HepG2 (cell line): ENCODE data around the gene KRTAP20-1. TPM values are rescaled to one million over a fixed set of nuclear protein-coding genes. Genes with fewer than 3 reads are reported as not detected.

Experiments used
- ATAC-seq: fragments of 200-7000 bp; cut with Tn5 transposase; 3 replicates; pipeline ENCODE4 v1.9.1; 2020; ENCODE audit warnings: mild to moderate bottlenecking, moderate library complexity
- BruUV-seq: library from RNA; stranded (reverse); fragments of 400-500 nt; replicated peaks from 2 replicates; lab custom pipeline; 2021; lab: Mats Ljungman, UMichigan
- CTCF ChIA-PET: fragments of 300-600 bp; formaldehyde crosslinking; extraction: SDS; loops from one replicate; lab custom pipeline; 2021; ENCODE audit warnings: low total read pairs, inconsistent platforms, low intra/inter-chr PET ratio; lab: Yijun Ruan, JAX
- POLR2A ChIA-PET: fragments of 350-600 bp; sonication (Branson Sonifier 250); formaldehyde crosslinking; loops from one replicate; lab custom pipeline; 2020; ENCODE audit warnings: antibody characterized with exemption, inconsistent platforms; lab: Yijun Ruan, JAX
- DNase-seq: peaks from one replicate; pipeline ENCODE4 v3.0.0-alpha.2; 2015; ENCODE audit warnings: low spot score
- FAIRE-seq: peaks from 3 replicates; lab custom pipeline; 2011; peaks lifted over from hg19 to GRCh38; lab: Jason Lieb, UNC
- H2AFZ ChIP-seq: one replicate; pipeline ENCODE4 v1.6.1; 2011; ENCODE audit warnings: low read length, inconsistent platforms
- H3K27ac ChIP-seq: fragments of 300-600 bp; 3 replicates; pipeline ENCODE4 v1.8.0; 2011; ENCODE audit warnings: mixed run types, mild to moderate bottlenecking, mixed read lengths, low read length, inconsistent platforms; ENCODE audit not compliant: insufficient read depth; ENCODE audit errors: extremely low read length
- H3K27me3 ChIP-seq, 2 experiments: fragments of 200-600 bp in 1 of 2; 2 replicates in 1 of 2; 3 replicates in 1 of 2; pipeline versions ENCODE4 v1.6.0 to v1.8.0; 2011; ENCODE audit warnings: low read length in 2 of 2, mild to moderate bottlenecking in 2 of 2, moderate library complexity in 2 of 2, inconsistent platforms in 1 of 2; ENCODE audit not compliant: insufficient read depth in 2 of 2, control insufficient read depth in 1 of 2
- H3K36me3 ChIP-seq, 2 experiments: fragments of 200-600 bp in 1 of 2; replicated peaks in 1 of 2; 2 replicates in 1 of 2; 3 replicates in 1 of 2; pipeline versions ENCODE4 v1.5.1 to v1.8.0; 2011; ENCODE audit warnings: low read length in 2 of 2, inconsistent platforms in 1 of 2; ENCODE audit not compliant: insufficient read depth in 2 of 2, control insufficient read depth in 1 of 2
- H3K4me1 ChIP-seq: 2 replicates; pipeline ENCODE4 v1.5.1; 2012; ENCODE audit warnings: low read length, inconsistent platforms; ENCODE audit not compliant: insufficient read depth
- H3K4me2 ChIP-seq: 2 replicates; pipeline ENCODE4 v1.6.0; 2011; ENCODE audit warnings: low read depth, low read length, inconsistent platforms
- H3K4me3 ChIP-seq, 3 experiments: fragments of 200-600 bp in 1 of 3; sonication (generic), shearing (Covaris generic) in 1 of 3; replicated peaks in 1 of 3; 2 replicates each; pipeline ENCODE4 v1.5.1; 2011 to 2016; ENCODE audit warnings: low read length in 3 of 3, inconsistent platforms in 2 of 3, low read depth in 2 of 3, mild to moderate bottlenecking in 2 of 3, control low read depth in 1 of 3, mixed read lengths in 1 of 3; ENCODE audit not compliant: insufficient read depth in 1 of 3
- H3K79me2 ChIP-seq: one replicate; pipeline ENCODE4 v1.6.1; 2011; ENCODE audit warnings: low read length, inconsistent platforms; ENCODE audit not compliant: insufficient read depth
- H3K9ac ChIP-seq: 2 replicates; pipeline ENCODE4 v1.6.0; 2011; ENCODE audit warnings: mild to moderate bottlenecking, low read depth, low read length, inconsistent platforms; ENCODE audit not compliant: insufficient read depth
- H3K9me3 ChIP-seq: 2 replicates; pipeline ENCODE4 v1.5.1; 2012; ENCODE audit warnings: mild to moderate bottlenecking, low read length
- H4K20me1 ChIP-seq: 2 replicates; pipeline ENCODE4 v1.6.0; 2011; ENCODE audit warnings: inconsistent platforms, mild to moderate bottlenecking, low read length, moderate library complexity; ENCODE audit not compliant: insufficient read depth
- CEBPB ChIP-seq: IDR thresholded peaks from 2 replicates; pipeline ENCODE4 v1.6.1; 2011; ENCODE audit warnings: low read depth, low read length, improper control_type of control experiment, borderline replicate concordance
- CENPT ChIP-seq: sonication (generic); formaldehyde crosslinking; IDR thresholded peaks from 2 replicates; pipeline ENCODE4 v1.8.0; 2022; ENCODE audit warnings: low read depth, mild to moderate bottlenecking, moderate library complexity, missing genetic modification reagents
- DMTF1 ChIP-seq: sonication (generic); formaldehyde crosslinking; IDR thresholded peaks from 2 replicates; pipeline ENCODE4 v1.4.0; 2020; ENCODE audit warnings: mild to moderate bottlenecking, missing genetic modification reagents
- HES4 ChIP-seq: sonication (generic); formaldehyde crosslinking; IDR thresholded peaks from 2 replicates; pipeline ENCODE4 v1.9.0; 2021; ENCODE audit warnings: mild to moderate bottlenecking, missing genetic modification reagents, borderline replicate concordance
- KAT7 ChIP-seq: IDR thresholded peaks from 2 replicates; pipeline ENCODE4 v1.6.1; 2018; ENCODE audit warnings: borderline replicate concordance, missing compliant biosample characterization
- SALL1 ChIP-seq: sonication (generic); formaldehyde crosslinking; IDR thresholded peaks from 2 replicates; pipeline ENCODE4 v1.8.0; 2022; ENCODE audit warnings: mild to moderate bottlenecking, missing genetic modification reagents
- ZBTB20 ChIP-seq: sonication (generic); formaldehyde crosslinking; IDR thresholded peaks from 2 replicates; pipeline ENCODE4 v1.8.1; 2023; ENCODE audit warnings: missing genetic modification reagents, low read depth, mild to moderate bottlenecking, borderline replicate concordance
- ZNF567 ChIP-seq: sonication (generic); formaldehyde crosslinking; IDR thresholded peaks from 2 replicates; pipeline ENCODE4 v1.8.1; 2023; ENCODE audit warnings: mild to moderate bottlenecking, missing genetic modification reagents, borderline replicate concordance
- ZNF768 ChIP-seq: sonication (generic); formaldehyde crosslinking; IDR thresholded peaks from 2 replicates; pipeline ENCODE4 v1.4.0; 2020; ENCODE audit warnings: missing genetic modification reagents
- ZSCAN21 ChIP-seq: sonication (generic); formaldehyde crosslinking; IDR thresholded peaks from 2 replicates; pipeline ENCODE4 v1.8.0; 2022; ENCODE audit warnings: mild to moderate bottlenecking, missing genetic modification reagents, moderate library complexity, borderline replicate concordance
- WGBS: methylation state at CpG from one replicate; pipeline ENCODE4 v1.1.6; 2017; ENCODE audit warnings: low lambda C conversion rate; 5-methylcytosine and 5-hydroxymethylcytosine counted together
- in situ Hi-C: cut with HindIII; loops from 2 replicates; pipeline ENCODE4 v1.10.0; 2017; ENCODE audit warnings: low pct_unique_long_range_greater_than_20kb; ENCODE audit not compliant: extremely low pct_ligation_motif_present
- intact Hi-C: fragments of 100-400 bp; cut with micrococcal nuclease; formaldehyde crosslinking; loops from one replicate; pipeline ENCODE4 v1.10.0; 2022; ENCODE audit not compliant: unreplicated experiment
- polyA plus RNA-seq, 8 experiments: library from polyadenylated mRNA; depleted of rRNA in 3 of 8; stranded (reverse) in 7 of 8; unstranded in 1 of 8; fragments of >200 nt; fragmentation: Illumina TruSeq in 4 of 8; extraction: Trizol in 4 of 8; gene quantifications; 2 replicates each; pipeline versions ENCODE4 v1.2.1 to v1.2.3, GENCODE V29; 2011 to 2016; ENCODE audit warnings: low read depth in 4 of 8, missing spikeins in 1 of 8, mixed read lengths in 1 of 8; ENCODE audit not compliant: insufficient read depth in 1 of 8
- total RNA-seq, 5 experiments: library from RNA; depleted of rRNA; stranded (reverse); fragments of >200 nt; fragmentation: Illumina TruSeq; extraction: Trizol; gene quantifications; 2 replicates each; pipeline ENCODE4 v1.2.3, GENCODE V29; 2016; ENCODE audit warnings: low read depth in 1 of 5
- TF ChIP-seq, protein P1 (sequence below): sonication (generic); formaldehyde crosslinking; IDR thresholded peaks from 2 replicates; pipeline ENCODE4 v1.5.0; 2020; ENCODE audit warnings: missing genetic modification reagents

KRTAP20-1 gene
- total and polyA plus RNA-seq, 2 of the 13 experiments (the other 11 are each of a cell fraction or from before 2014, with no cell fraction given), result not detected

GRCh38 chr21:30634906-30635305, 18.7 kb downstream of the KRTAP20-1 start, which contains the start of gene KRTAP20-2:
KRTAP20-2 (plus strand) TSS chr21:30635206; CDS start chr21:30635264, 58 bp downstream.
- no peaks in the 10 kb centered on the region for H3K27me3 ChIP-seq

DNA sequence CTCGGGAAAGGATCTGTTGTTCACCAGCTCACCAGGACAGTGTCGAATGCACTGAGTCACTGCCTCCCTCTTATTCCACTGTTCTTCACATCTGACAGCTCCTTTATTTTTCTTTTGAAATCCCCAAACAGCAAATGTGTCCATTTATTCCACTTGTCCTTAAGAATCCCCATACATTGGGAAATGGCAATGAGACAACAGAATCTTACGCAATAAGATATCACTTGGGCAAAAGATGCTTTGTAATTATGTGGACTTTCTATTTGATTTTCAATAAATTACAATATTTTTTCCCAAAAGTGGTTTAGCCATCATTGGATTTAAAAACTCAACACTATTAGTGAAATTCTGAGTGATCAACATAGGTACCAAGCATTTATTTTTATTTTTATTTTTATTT, 22.5 kb downstream of the KRTAP20-1 start:
- no peak for DNase-seq
- POLR2A ChIA-PET, result no interaction called here

More at GRCh38 chr21:30634906-30635305, 18.7 kb downstream of the KRTAP20-1 start, which contains the start of gene KRTAP20-2:
- no peaks in the 10 kb centered on the region for H4K20me1 ChIP-seq
- TF ChIP-seq KAT7 (CRISPR knock-in tag) (no peak), SALL1 (CRISPR knock-in tag) (no peak)
- TF ChIP-seq, protein P1, sequence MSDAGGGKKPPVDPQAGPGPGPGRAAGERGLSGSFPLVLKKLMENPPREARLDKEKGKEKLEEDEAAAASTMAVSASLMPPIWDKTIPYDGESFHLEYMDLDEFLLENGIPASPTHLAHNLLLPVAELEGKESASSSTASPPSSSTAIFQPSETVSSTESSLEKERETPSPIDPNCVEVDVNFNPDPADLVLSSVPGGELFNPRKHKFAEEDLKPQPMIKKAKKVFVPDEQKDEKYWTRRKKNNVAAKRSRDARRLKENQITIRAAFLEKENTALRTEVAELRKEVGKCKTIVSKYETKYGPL (CRISPR knock-in tag), result no peak
- no peak within 1 kb of the TSS for H3K4me2 ChIP-seq
- in situ Hi-C loops, result no loop called here
- H3K79me2 ChIP-seq, result no peaks in the 10 kb centered on the region
- H3K4me3 ChIP-seq, result no peak within 1 kb of the TSS
- WGBS, result 0% methylated on average over 1 of the region's 1 CpG
- ATAC-seq, result no peak
- intact Hi-C loops, result no loop called here
- DNase-seq, result no peak
- ChIA-PET POLR2A (no interaction called here), CTCF (no interaction called here)
- peaks cover 83% of the 10 kb centered on the region for H3K9me3 ChIP-seq
- H3K9ac ChIP-seq, result no peak within 1 kb of the TSS
- H2AFZ ChIP-seq, result no peak within 1 kb of the TSS
- no peak within 1 kb of the TSS for H3K27ac ChIP-seq
- no TSS peak for BruUV-seq
- H3K4me1 ChIP-seq, result no peaks in the 10 kb centered on the region
- no peaks in the 10 kb centered on the region for H3K36me3 ChIP-seq
- FAIRE-seq, result no peak

More for the DNA sequence above, 22.5 kb downstream of the KRTAP20-1 start:
- TF ChIP-seq ZNF768 (no peak), ZNF567 (CRISPR knock-in tag) (no peak), CEBPB (peak; percentile 70), ZBTB20 (CRISPR knock-in tag) (no peak), CENPT (no peak), ZSCAN21 (no peak), DMTF1 (no peak), HES4 (CRISPR knock-in tag) (no peak)
- CTCF ChIA-PET, result no interaction called here
- no peak overlapping the region for H2AFZ ChIP-seq
- BruUV-seq, result no TSS peak
- no peaks in the 10 kb centered on the region for H3K27me3 ChIP-seq
- no peak overlapping the region for H3K4me3 ChIP-seq
- H3K4me1 ChIP-seq, result no peaks in the 10 kb centered on the region
- H3K36me3 ChIP-seq, result no peaks in the 10 kb centered on the region
- H3K4me2 ChIP-seq, result no peak overlapping the region
- FAIRE-seq (no peak), ATAC-seq (no peak)
- in situ Hi-C loops (no loop called here), intact Hi-C loops (no loop called here)
- 11% methylated on average over 3 of the region's 3 CpGs for WGBS
- no peaks in the 10 kb centered on the region for H4K20me1 ChIP-seq
- H3K9me3 ChIP-seq, result peaks cover 79% of the 10 kb centered on the region
- no peak overlapping the region for H3K27ac ChIP-seq
- H3K79me2 ChIP-seq, result no peaks in the 10 kb centered on the region
- H3K9ac ChIP-seq, result no peak overlapping the region
